Kidney glomerular epithelial cell (primary cell): ENCODE data around the gene RAB37.

ENCODE experiments used
- DNase-seq: peaks from one replicate; lab custom pipeline; 2025; lab: John Stamatoyannopoulos, UW

The RAB37 gene

GRCh38 chr17:74778960-74779359, 41.9 kb downstream of the RAB37 start:
- DNase-seq, result no peak

DNA sequence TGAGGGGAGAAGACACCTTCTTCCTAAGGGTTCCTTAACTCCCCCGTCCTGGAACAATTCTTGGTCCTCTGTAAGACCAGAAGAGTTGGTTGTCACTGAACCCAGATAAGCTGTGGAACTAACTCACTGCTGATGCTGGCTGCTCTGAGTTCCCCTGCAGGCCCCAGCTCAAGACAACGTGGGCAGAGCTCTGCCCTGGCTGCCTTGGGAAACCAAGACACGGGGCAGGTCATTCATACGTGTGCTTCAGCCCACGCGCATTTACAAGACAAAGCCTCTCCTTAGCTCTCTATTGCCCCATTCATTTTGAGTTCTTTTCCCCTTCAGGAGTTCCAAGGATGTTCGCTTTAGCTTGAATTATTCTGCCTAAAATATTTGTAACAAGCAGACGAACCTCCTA, 42.4 kb downstream of the RAB37 start:
- no peak for DNase-seq

DNA sequence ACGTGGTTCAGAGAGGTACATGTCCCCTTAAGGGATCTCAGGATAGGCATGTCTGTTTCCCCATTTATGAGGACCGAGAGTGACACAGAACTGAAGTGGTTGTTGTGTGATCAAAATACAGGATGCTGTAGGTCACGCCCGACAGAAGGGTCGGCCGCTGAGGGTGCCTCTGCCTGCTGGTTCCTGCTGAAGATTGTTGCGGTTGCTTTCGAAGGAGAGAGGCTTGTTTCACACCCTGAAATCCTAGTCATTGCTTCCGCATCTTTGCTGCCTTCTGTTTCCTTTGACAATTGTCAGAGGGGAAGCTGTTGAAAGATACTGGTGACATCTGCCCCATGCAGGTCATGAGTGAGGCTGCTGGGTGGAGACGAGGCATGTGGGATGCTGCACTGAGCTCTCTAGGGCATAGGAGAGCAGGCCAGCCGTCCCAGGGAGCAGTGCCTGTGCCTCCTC, 42.9 kb downstream of the RAB37 start:
- no peak for DNase-seq

- no peak for DNase-seq
Observed at GRCh38 chr17:74780443-74781238, 43.6 kb downstream of the RAB37 start.

- no peak for DNase-seq
Observed at GRCh38 chr17:74782571-74782970, 45.5 kb downstream of the RAB37 start.

- DNase-seq, result no peak
Observed at GRCh38 chr17:74784125-74784810, 47.2 kb downstream of the RAB37 start.

GRCh38 chr17:74785096-74785980, 48.3 kb downstream of the RAB37 start:
- DNase-seq, result no peak

- no peak for DNase-seq
Observed at GRCh38 chr17:74785981-74786360, 48.9 kb downstream of the RAB37 start.

GRCh38 chr17:74786431-74787055, 49.5 kb downstream of the RAB37 start:
- no peak for DNase-seq

DNA sequence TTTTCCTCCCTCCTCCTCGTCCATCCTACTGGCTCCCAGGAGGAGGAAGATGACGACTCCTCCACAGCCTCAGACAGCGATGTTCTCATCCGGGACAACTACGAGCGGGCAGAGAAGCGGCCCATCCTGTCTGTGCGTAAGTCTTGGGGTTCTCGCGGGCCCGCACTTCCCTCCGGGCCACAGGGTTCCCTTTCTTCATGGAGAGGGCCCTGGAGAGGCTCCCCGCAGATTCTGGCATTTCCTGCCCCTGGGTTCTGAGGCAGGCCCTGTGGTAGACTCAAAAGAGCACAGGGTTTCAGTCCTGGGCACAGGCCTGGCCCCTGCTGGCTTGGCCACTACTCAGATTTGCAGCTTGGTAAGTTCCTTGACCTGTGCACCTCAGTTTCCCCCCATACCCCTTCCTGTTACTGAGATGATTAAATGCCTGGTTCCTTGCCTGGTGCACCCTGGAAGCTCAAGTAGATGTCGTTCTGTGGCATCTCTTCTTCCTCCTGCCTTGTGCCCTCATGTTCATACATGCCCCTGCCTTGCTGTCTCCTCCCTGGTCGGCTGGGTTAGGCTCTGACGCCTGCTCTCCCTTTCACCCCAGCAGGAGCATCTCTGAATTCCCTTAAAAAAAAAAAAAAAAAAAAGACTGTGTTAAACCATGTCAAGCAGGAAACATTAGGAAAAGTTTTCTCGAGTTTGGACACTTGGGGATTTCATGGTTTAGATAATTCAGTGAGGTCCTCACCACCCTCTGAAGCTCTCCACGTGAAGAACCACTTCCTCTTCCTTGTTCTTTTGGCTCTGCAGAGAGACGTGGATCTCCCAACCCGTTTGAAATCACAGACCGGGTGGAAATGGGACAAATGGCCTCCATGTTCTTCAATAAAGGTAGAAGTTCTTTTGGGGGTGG, 53.4 kb downstream of the RAB37 start:
- DNase-seq, result no peak

GRCh38 chr17:74792586-74793105, 55.6 kb downstream of the RAB37 start:
- DNase-seq, result no peak

DNA sequence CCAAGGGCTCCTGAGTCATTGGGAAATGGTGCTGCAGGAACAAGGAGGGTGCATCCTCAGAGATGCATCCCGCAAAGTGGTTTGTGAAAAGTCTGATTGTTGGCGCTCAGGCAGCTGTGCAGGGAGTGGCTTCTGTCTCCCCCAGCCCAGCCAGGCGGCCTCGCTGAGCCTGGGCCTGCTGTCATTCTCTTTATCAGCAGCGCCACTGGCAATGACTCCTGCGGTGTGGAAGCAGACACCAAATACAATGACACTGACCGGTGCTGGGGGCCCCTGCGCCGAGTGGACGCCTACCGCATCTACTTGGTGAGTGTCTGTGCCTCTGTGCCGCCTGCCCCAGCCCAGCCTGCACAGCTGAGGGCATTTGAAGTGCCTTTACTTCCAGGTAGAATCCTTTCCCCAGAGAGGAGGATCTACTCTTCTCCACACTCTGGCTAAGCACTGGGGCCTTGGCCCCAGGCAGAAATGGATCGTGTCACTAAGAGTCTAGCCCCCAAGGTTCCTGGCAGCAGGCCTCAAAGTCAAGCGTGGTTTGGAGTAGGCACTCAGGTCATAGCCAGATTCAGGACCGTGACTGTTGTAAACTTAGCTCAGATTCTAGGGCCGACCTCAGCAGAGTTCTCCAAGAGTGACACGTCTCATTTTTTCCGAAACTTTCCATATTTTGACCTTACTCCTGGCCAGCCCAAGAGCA, 58.4 kb downstream of the RAB37 start:
- DNase-seq, result no peak

DNA sequence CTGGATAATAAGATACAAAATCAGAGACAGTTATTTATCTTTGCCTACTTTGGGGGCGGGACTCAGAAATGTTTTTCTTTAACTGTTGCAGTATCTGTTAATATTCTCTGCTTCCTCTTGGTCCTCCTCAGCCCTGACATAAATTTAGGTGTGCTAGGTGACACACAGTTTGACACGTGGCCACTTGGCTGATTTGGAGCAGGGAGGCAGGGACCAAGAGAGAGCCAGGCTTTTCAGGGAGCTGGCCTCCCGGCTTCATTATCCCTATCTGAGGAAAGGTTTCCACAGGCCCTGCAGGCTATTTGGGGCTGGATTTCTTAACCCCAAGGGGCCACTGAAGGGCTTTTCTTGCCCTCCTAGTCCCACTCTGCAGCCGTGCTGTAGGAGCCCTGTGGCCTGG, 59.2 kb downstream of the RAB37 start:
- DNase-seq, result no peak

DNA sequence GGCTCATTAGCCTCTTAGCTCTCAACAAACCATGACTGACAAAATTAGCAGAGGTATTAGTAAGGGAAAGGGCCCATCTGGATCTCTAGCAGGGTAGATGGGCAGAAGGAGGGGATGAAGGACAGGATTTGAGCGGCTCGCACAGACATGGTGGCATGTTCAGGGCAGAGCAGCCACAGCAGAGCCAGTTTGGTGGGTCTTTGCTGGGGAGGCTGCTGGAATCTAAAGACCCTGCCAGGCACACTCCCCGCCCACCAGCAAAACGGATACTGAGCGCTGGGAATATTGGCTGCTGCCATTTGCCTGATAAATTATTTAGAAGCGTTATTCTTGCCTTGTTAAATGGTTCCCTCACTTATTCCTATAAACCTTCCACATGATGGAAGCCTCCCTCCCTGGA, 59.8 kb downstream of the RAB37 start:
- DNase-seq, result no peak
